ENCODE measurements around the gene RAX2. TPM values are rescaled to one million over a fixed set of nuclear protein-coding genes. Genes with fewer than 3 reads are reported as not detected.

Gene RAX2
- total and polyA plus RNA-seq, 9 of the 15 experiments (the other 6 are each of a cell fraction or from before 2014, with no cell fraction given), result not detected

- TF ChIP-seq ATF6 (CRISPR knock-in tag; IDR thresholded peaks at IDR 0.05), result no peak
- no peak for TF ChIP-seq ZNF512 (tag; IDR thresholded peaks at IDR 0.05)
- TF ChIP-seq CBX8 (IDR thresholded peaks at IDR 0.05; ENCODE audit: borderline replicate concordance, extremely low read depth, low read depth, low read length, poor library complexity, severe bottlenecking), result no peak
- TF ChIP-seq ADNP (tag; IDR thresholded peaks at IDR 0.05), result 0 out of 2 replicates have a peak, but pooled peaks have one; percentile 40
- TF ChIP-seq SAFB2 (IDR thresholded peaks at IDR 0.05; ENCODE audit: borderline replicate concordance, low read depth, low read length, severe bottlenecking), result no peak
- no peak for TF ChIP-seq CLOCK (CRISPR knock-in tag; IDR thresholded peaks at IDR 0.05; ENCODE audit: borderline replicate concordance)
- TF ChIP-seq ZNF551 (CRISPR knock-in tag; IDR thresholded peaks at IDR 0.05), result no peak
- no peak for TF ChIP-seq ZBTB1 (CRISPR knock-in tag; IDR thresholded peaks at IDR 0.05; ENCODE audit: borderline replicate concordance, low read depth)
- TF ChIP-seq ZKSCAN8 (CRISPR knock-in tag; IDR thresholded peaks at IDR 0.05), result no peak
- peak; percentile 63 for TF ChIP-seq BCOR (IDR thresholded peaks at IDR 0.05)
- TF ChIP-seq PML (IDR thresholded peaks at IDR 0.05; ENCODE audit: low read length), result no peak
- TF ChIP-seq ZBTB49 (CRISPR knock-in tag; IDR thresholded peaks at IDR 0.05; ENCODE audit: borderline replicate concordance), result no peak
- TF ChIP-seq CBFB (CRISPR knock-in tag; IDR thresholded peaks at IDR 0.05), result no peak
- no peak for TF ChIP-seq YBX1 (IDR thresholded peaks at IDR 0.05)
- TF ChIP-seq YY1 (IDR thresholded peaks at IDR 0.05; ENCODE audit: borderline replicate concordance in 1 of 3, control insufficient read depth in 1 of 3, extremely low read depth in 1 of 3, insufficient read depth in 3 of 3, insufficient read length in 1 of 3, insufficient replicate concordance in 2 of 3, low read depth in 1 of 3, low read length in 2 of 3), result no peak
Observed at GRCh38 chr19:3813473-3814392, 41.7 kb upstream of the RAX2 start (continued).

Measured in K562 (cell line).